IMR-90 (cell line): ENCODE results near the gene NTM. TPM values are rescaled to one million over a fixed set of nuclear protein-coding genes. Genes with fewer than 3 reads are reported as not detected.

Experiments
- ATAC-seq: fragments of 200-7000 bp; cut with Tn5 transposase; 2 replicates; pipeline ENCODE4 v1.9.1; 2020; ENCODE audit warnings: low read depth, mild to moderate bottlenecking, moderate library complexity
- BruUV-seq: library from RNA; stranded (reverse); fragments of 400-500 nt; replicated peaks from 2 replicates; lab custom pipeline; 2021; lab: Mats Ljungman, UMichigan
- CTCF ChIA-PET: fragments of 300-600 bp; formaldehyde crosslinking; extraction: SDS; loops from one replicate; lab custom pipeline; 2021; ENCODE audit warnings: antibody characterized with exemption; lab: Yijun Ruan, JAX
- POLR2A ChIA-PET: fragments of 300-600 bp; sonication (Branson Sonifier 250); formaldehyde crosslinking; loops from one replicate; lab custom pipeline; 2022; ENCODE audit warnings: antibody characterized with exemption; ENCODE audit not compliant: unreplicated experiment; lab: Charles Lee
- DNase-seq: peaks from one replicate; pipeline ENCODE4 v3.0.0; 2013
- H2AFZ ChIP-seq: replicated peaks from 2 replicates; pipeline ENCODE3; 2013; ENCODE audit warnings: low read length, mild to moderate bottlenecking; ENCODE audit not compliant: poor library complexity
- H2AK5ac ChIP-seq: 2 replicates; pipeline ENCODE4 v1.6.1; 2013; ENCODE audit warnings: low read depth, low read length, inconsistent platforms
- H2AK9ac ChIP-seq: replicated peaks from 2 replicates; pipeline ENCODE3; 2013; ENCODE audit warnings: mild to moderate bottlenecking, low read depth, low read length, moderate library complexity; ENCODE audit not compliant: poor library complexity
- H2BK120ac ChIP-seq: 2 replicates; pipeline ENCODE4 v1.6.1; 2013; ENCODE audit warnings: low read depth, low read length, inconsistent platforms
- H2BK15ac ChIP-seq: 3 replicates; pipeline ENCODE4 v1.6.1; 2013; ENCODE audit warnings: low read depth, low read length, inconsistent platforms
- H2BK20ac ChIP-seq: 2 replicates; pipeline ENCODE4 v1.6.1; 2013; ENCODE audit warnings: low read depth, mild to moderate bottlenecking, inconsistent platforms, low read length, moderate library complexity
- H2BK5ac ChIP-seq: 2 replicates; pipeline ENCODE4 v1.6.1; 2013; ENCODE audit warnings: mild to moderate bottlenecking, low read depth, low read length, inconsistent platforms; ENCODE audit not compliant: poor library complexity, severe bottlenecking
- H3K14ac ChIP-seq: replicated peaks from 2 replicates; pipeline ENCODE4 v1.6.1; 2013; ENCODE audit warnings: low read depth, low read length, inconsistent platforms
- H3K18ac ChIP-seq: 2 replicates; pipeline ENCODE4 v1.6.1; 2013; ENCODE audit warnings: low read depth, low read length, control low read depth
- H3K23ac ChIP-seq: 2 replicates; pipeline ENCODE4 v1.6.1; 2013; ENCODE audit warnings: low read depth, low read length, inconsistent platforms
- H3K27ac ChIP-seq: 2 replicates; pipeline ENCODE4 v1.5.1; 2013; ENCODE audit warnings: mild to moderate bottlenecking, control low read depth, low read length; ENCODE audit not compliant: insufficient read depth
- H3K27me3 ChIP-seq: 2 replicates; pipeline ENCODE4 v1.6.1; 2013; ENCODE audit warnings: low read length; ENCODE audit not compliant: control insufficient read depth, insufficient read depth
- H3K36me3 ChIP-seq: 2 replicates; pipeline ENCODE4 v1.6.1; 2013; ENCODE audit warnings: low read length, mixed read lengths; ENCODE audit not compliant: control insufficient read depth, insufficient read depth
- H3K4ac ChIP-seq: 2 replicates; pipeline ENCODE4 v1.6.1; 2013; ENCODE audit warnings: low read depth, low read length, inconsistent platforms
- H3K4me1 ChIP-seq: 2 replicates; pipeline ENCODE4 v1.6.1; 2013; ENCODE audit warnings: low read length, mixed read lengths; ENCODE audit not compliant: control insufficient read depth, insufficient read depth
- H3K4me2 ChIP-seq: 2 replicates; pipeline ENCODE4 v1.6.1; 2013; ENCODE audit warnings: low read depth, mild to moderate bottlenecking, control low read depth, low read length, moderate library complexity
- H3K4me3 ChIP-seq: 2 replicates; pipeline ENCODE4 v1.5.1; 2013; ENCODE audit warnings: low read depth, mild to moderate bottlenecking, control low read depth, low read length, moderate library complexity; ENCODE audit not compliant: insufficient read depth
- H3K56ac ChIP-seq: 2 replicates; pipeline ENCODE4 v1.6.1; 2013; ENCODE audit warnings: low read length, inconsistent platforms; ENCODE audit not compliant: insufficient read depth; ENCODE audit errors: extremely low read depth
- H3K79me1 ChIP-seq, 2 experiments: 2 replicates each; pipeline ENCODE4 v1.6.1; 2013; ENCODE audit warnings: low read length in 2 of 2, inconsistent platforms in 1 of 2, low read depth in 1 of 2
- H3K9ac ChIP-seq: 2 replicates; pipeline ENCODE4 v1.6.1; 2013; ENCODE audit warnings: low read depth, low read length, control low read depth
- H3K9me1 ChIP-seq: 2 replicates; pipeline ENCODE4 v1.6.1; 2013; ENCODE audit warnings: low read length, inconsistent platforms; ENCODE audit not compliant: insufficient read depth
- H3K9me3 ChIP-seq: 2 replicates; pipeline ENCODE4 v1.6.1; 2013; ENCODE audit warnings: low read length; ENCODE audit not compliant: control insufficient read depth, insufficient read depth
- H4K20me1 ChIP-seq: 2 replicates; pipeline ENCODE4 v1.6.1; 2013; ENCODE audit warnings: low read length, inconsistent platforms; ENCODE audit not compliant: insufficient read depth
- H4K5ac ChIP-seq: 2 replicates; pipeline ENCODE4 v1.6.1; 2013; ENCODE audit warnings: mild to moderate bottlenecking, low read depth, low read length, control low read depth
- H4K8ac ChIP-seq, 2 experiments: 2 replicates each; pipeline ENCODE4 v1.6.1; 2013; ENCODE audit warnings: low read depth in 2 of 2, low read length in 2 of 2, control low read depth in 1 of 2, inconsistent platforms in 1 of 2
- H4K91ac ChIP-seq: 2 replicates; pipeline ENCODE4 v1.6.1; 2013; ENCODE audit warnings: low read depth, low read length, inconsistent platforms; ENCODE audit not compliant: insufficient read depth
- BHLHE40 ChIP-seq: fragments of 150-350 bp; IDR thresholded peaks from 2 replicates; pipeline ENCODE4 v1.6.1; 2016; ENCODE audit warnings: mild to moderate bottlenecking, low read depth, low read length
- CEBPB ChIP-seq: IDR thresholded peaks from 2 replicates; pipeline ENCODE4 v1.6.1; 2012; ENCODE audit warnings: low read depth, low read length, improper control_type of control experiment
- CHD1 ChIP-seq: IDR thresholded peaks from 2 replicates; pipeline ENCODE4 v1.6.1; 2012; ENCODE audit warnings: low read depth, low read length, improper control_type of control experiment
- FOS ChIP-seq: fragments of 150-350 bp; IDR thresholded peaks from 2 replicates; pipeline ENCODE4 v1.6.1; 2016; ENCODE audit warnings: low read depth, low read length
- MAFK ChIP-seq: IDR thresholded peaks from 2 replicates; pipeline ENCODE4 v1.6.1; 2012; ENCODE audit warnings: low read depth, low read length, improper control_type of control experiment
- MAZ ChIP-seq: IDR thresholded peaks from 2 replicates; pipeline ENCODE4 v1.6.1; 2012; ENCODE audit warnings: low read depth, mild to moderate bottlenecking, low read length, improper control_type of control experiment, moderate library complexity, borderline replicate concordance
- MXI1 ChIP-seq: IDR thresholded peaks from 2 replicates; pipeline ENCODE4 v1.6.1; 2012; ENCODE audit warnings: low read depth, mild to moderate bottlenecking, low read length, moderate library complexity, borderline replicate concordance
- NFE2L2 ChIP-seq: fragments of 150-350 bp; IDR thresholded peaks from 2 replicates; pipeline ENCODE4 v1.6.1; 2016; ENCODE audit warnings: low read depth, mild to moderate bottlenecking, low read length
- POLR2A ChIP-seq: IDR thresholded peaks from 2 replicates; pipeline ENCODE4 v1.6.1; 2012; ENCODE audit warnings: mild to moderate bottlenecking, low read depth, low read length
- RAD21 ChIP-seq: IDR thresholded peaks from 2 replicates; pipeline ENCODE4 v1.6.1; 2012; ENCODE audit warnings: low read length, improper control_type of control experiment
- RCOR1 ChIP-seq: IDR thresholded peaks from 2 replicates; pipeline ENCODE4 v1.6.1; 2012; ENCODE audit warnings: mild to moderate bottlenecking, low read length, improper control_type of control experiment; ENCODE audit not compliant: insufficient replicate concordance
- RFX5 ChIP-seq: IDR thresholded peaks from 2 replicates; pipeline ENCODE4 v1.8.0; 2012; ENCODE audit warnings: low read depth, mild to moderate bottlenecking, low read length, moderate library complexity
- SMC3 ChIP-seq: fragments of 150-350 bp; IDR thresholded peaks from 2 replicates; pipeline ENCODE4 v1.6.1; 2016; ENCODE audit warnings: low read depth, mild to moderate bottlenecking, antibody characterized with exemption, low read length, moderate library complexity
- WGBS, 2 experiments: methylation state at CpG; one replicate each; pipeline versions ENCODE4 v1.1.5 to v1.1.7; 2013; ENCODE audit warnings: missing lambda C conversion rate in 2 of 2; ENCODE audit not compliant: insufficient read length in 1 of 2; ENCODE audit errors: extremely low coverage in 2 of 2; 5-methylcytosine and 5-hydroxymethylcytosine counted together
- dilution Hi-C: fragments of 300-500 bp; cut with HindIII; formaldehyde crosslinking; loops from one replicate; pipeline ENCODE4 v1.14.3; 2018; ENCODE audit warnings: low sequenced_read_pairs; ENCODE audit not compliant: unreplicated experiment
- in situ Hi-C: fragments of 300-500 bp; cut with MboI; formaldehyde crosslinking; loops from 3 replicates; pipeline ENCODE4 v1.14.3; 2019; ENCODE audit warnings: low sequenced_read_pairs, inconsistent platforms, mixed read lengths
- intact Hi-C: fragments of 100-400 bp; cut with micrococcal nuclease; formaldehyde crosslinking; loops from 2 replicates; pipeline ENCODE4 v1.10.0; 2022
- polyA plus RNA-seq, 3 experiments: library from polyadenylated mRNA; depleted of rRNA; stranded (reverse); fragments of >200 nt; gene quantifications; 2 replicates each; pipeline ENCODE4 v1.2.3, GENCODE V29; 2012; ENCODE audit warnings: low replicate concordance in 1 of 3
- total RNA-seq: library from RNA; depleted of rRNA; stranded (reverse); fragments of >200 nt; gene quantifications from 2 replicates; pipeline ENCODE4 v1.2.3, GENCODE V29; 2012
- TF ChIP-seq, protein P1 (sequence below): fragments of 150-350 bp; IDR thresholded peaks from 2 replicates; pipeline ENCODE4 v1.6.1; 2017; ENCODE audit warnings: mild to moderate bottlenecking, antibody characterized with exemption, low read length, low read depth
- TF ChIP-seq, protein P2 (sequence below): conservative IDR thresholded peaks from 2 replicates; pipeline ENCODE4 v1.5.1; 2012; ENCODE audit warnings: mild to moderate bottlenecking, low read depth, low read length, improper control_type of control experiment
- TF ChIP-seq, protein P3 (sequence below): fragments of 150-350 bp; IDR thresholded peaks from 2 replicates; pipeline ENCODE4 v1.6.1; 2016; ENCODE audit warnings: low read depth, mild to moderate bottlenecking, low read length, moderate library complexity, borderline replicate concordance

Gene NTM
- total and polyA plus RNA-seq, 2 of the 4 experiments (the other 2 are of a cell fraction) = 19.5 to 25.5 TPM

DNA sequence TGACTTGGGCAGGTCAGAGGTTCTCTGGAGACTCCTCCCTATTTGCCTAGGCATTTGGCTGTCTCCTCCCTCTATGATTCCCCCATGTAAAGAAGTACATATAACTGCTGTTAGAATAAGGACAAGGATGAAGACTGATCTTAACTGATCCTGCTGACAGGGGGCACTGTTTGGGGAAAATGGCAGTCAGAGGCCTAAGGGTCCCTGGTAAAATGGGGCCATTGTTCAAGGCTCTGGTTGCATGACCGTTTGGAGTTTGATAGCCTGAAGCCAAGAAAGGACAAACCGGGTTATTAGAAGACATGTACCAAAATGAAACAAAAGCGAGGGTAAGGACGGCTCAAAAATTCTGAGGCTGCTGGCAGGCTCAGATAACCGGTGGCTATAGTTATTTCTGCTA lies 712.2 kb downstream of the NTM start:
- Histone ChIP-seq H3K9me1 (no peaks in the 10 kb centered on the region), H3K23ac (no peak overlapping the region), H2AK9ac (no peak overlapping the region), H3K4me2 (no peak overlapping the region), H3K18ac (no peak overlapping the region), H2AK5ac (no peak overlapping the region), H4K5ac (no peak overlapping the region), H3K27me3 (no peaks in the 10 kb centered on the region), H2AFZ (no peak overlapping the region), H2BK120ac (no peak overlapping the region), H3K4me1 (peaks cover 2% of the 10 kb centered on the region; the same call in 1 of the 2 replicates), H4K20me1 (no peaks in the 10 kb centered on the region), H2BK20ac (no peak overlapping the region), H3K36me3 (no peaks in the 10 kb centered on the region), H3K9ac (no peak overlapping the region), H3K4me3 (no peak overlapping the region), H4K8ac (no peak overlapping the region), H2BK15ac (no peak overlapping the region), H3K4ac (no peak overlapping the region), H3K79me1 (peaks cover 5 to 9% of the 10 kb centered on the region in 2 experiments), H3K9me3 (peaks cover 21% of the 10 kb centered on the region), H3K14ac (no peak overlapping the region), H3K27ac (no peak overlapping the region), H2BK5ac (no peak overlapping the region), H4K91ac (no peak overlapping the region), H3K56ac (no peak overlapping the region)
- intact Hi-C loops = no loop called here
- in situ Hi-C loops = no loop called here
- DNase-seq (no peak), ATAC-seq (no peak)
- BruUV-seq = no TSS peak
- 100% methylated on average over 3 of the region's 5 CpGs; no CpG with 5 or more reads in 1 of the 2 experiments for WGBS, 2 experiments
- CTCF ChIA-PET = interaction anchor here (0.7 kb wide), 1 partner anchor 212 kb away, joined by 3 read pairs; no protein-coding TSS in a partner anchor
- dilution Hi-C loops = no loop called here
- POLR2A ChIA-PET = no interaction called here
- TF ChIP-seq MXI1 (no peak), RFX5 (no peak), CEBPB (no peak), FOS (no peak), RAD21 (no peak), MAFK (no peak), SMC3 (no peak), MAZ (no peak), CHD1 (no peak), NFE2L2 (no peak), BHLHE40 (no peak), POLR2A (no peak), RCOR1 (no peak)
- TF ChIP-seq, protein P1, sequence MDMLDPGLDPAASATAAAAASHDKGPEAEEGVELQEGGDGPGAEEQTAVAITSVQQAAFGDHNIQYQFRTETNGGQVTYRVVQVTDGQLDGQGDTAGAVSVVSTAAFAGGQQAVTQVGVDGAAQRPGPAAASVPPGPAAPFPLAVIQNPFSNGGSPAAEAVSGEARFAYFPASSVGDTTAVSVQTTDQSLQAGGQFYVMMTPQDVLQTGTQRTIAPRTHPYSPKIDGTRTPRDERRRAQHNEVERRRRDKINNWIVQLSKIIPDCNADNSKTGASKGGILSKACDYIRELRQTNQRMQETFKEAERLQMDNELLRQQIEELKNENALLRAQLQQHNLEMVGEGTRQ = no peak
- TF ChIP-seq, protein P2, sequence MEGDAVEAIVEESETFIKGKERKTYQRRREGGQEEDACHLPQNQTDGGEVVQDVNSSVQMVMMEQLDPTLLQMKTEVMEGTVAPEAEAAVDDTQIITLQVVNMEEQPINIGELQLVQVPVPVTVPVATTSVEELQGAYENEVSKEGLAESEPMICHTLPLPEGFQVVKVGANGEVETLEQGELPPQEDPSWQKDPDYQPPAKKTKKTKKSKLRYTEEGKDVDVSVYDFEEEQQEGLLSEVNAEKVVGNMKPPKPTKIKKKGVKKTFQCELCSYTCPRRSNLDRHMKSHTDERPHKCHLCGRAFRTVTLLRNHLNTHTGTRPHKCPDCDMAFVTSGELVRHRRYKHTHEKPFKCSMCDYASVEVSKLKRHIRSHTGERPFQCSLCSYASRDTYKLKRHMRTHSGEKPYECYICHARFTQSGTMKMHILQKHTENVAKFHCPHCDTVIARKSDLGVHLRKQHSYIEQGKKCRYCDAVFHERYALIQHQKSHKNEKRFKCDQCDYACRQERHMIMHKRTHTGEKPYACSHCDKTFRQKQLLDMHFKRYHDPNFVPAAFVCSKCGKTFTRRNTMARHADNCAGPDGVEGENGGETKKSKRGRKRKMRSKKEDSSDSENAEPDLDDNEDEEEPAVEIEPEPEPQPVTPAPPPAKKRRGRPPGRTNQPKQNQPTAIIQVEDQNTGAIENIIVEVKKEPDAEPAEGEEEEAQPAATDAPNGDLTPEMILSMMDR = no peak
- TF ChIP-seq, protein P3, sequence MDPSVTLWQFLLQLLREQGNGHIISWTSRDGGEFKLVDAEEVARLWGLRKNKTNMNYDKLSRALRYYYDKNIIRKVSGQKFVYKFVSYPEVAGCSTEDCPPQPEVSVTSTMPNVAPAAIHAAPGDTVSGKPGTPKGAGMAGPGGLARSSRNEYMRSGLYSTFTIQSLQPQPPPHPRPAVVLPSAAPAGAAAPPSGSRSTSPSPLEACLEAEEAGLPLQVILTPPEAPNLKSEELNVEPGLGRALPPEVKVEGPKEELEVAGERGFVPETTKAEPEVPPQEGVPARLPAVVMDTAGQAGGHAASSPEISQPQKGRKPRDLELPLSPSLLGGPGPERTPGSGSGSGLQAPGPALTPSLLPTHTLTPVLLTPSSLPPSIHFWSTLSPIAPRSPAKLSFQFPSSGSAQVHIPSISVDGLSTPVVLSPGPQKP = no peak
